ENCODE measurements around the gene CADM1. TPM values are rescaled to one million over a fixed set of nuclear protein-coding genes. Genes with fewer than 3 reads are reported as not detected.

Gene CADM1
- total RNA-seq, 2 donors from 2014 or later: 0.61 to 1.3 TPM

GRCh38 chr11:115525531-115526006 is 21.4 kb upstream of the CADM1 start:
- Mint-ChIP-seq H3K27me3 (peaks cover 5% of the 10 kb centered on the region), H3K4me1 (no peaks in the 10 kb centered on the region), H3K27ac (no peak overlapping the region), H3K4me3 (no peak overlapping the region), H3K36me3 (ENCODE audit: low read depth) (no peaks in the 10 kb centered on the region), H3K9me3 (no peaks in the 10 kb centered on the region)
- ATAC-seq (replicated peaks): no peak

- H3K9me3 Mint-ChIP-seq: no peaks in the 10 kb centered on the region
- H3K36me3 Mint-ChIP-seq (ENCODE audit: low read depth): no peaks in the 10 kb centered on the region
- no peak overlapping the region for H3K27ac Mint-ChIP-seq
- H3K4me3 Mint-ChIP-seq: no peak overlapping the region
- ATAC-seq (replicated peaks): no peak
- peaks cover 5% of the 10 kb centered on the region for H3K27me3 Mint-ChIP-seq
- H3K4me1 Mint-ChIP-seq: no peaks in the 10 kb centered on the region
Observed at GRCh38 chr11:115524572-115524971, 20.4 kb upstream of the CADM1 start.

GRCh38 chr11:115523727-115524399 is 19.6 kb upstream of the CADM1 start:
- no peaks in the 10 kb centered on the region for H3K27me3 Mint-ChIP-seq
- no peaks in the 10 kb centered on the region for H3K36me3 Mint-ChIP-seq (ENCODE audit: low read depth)
- ATAC-seq (replicated peaks): no peak
- H3K4me3 Mint-ChIP-seq: no peak overlapping the region
- no peaks in the 10 kb centered on the region for H3K4me1 Mint-ChIP-seq
- H3K9me3 Mint-ChIP-seq: no peaks in the 10 kb centered on the region
- H3K27ac Mint-ChIP-seq: no peak overlapping the region

- no peak overlapping the region for H3K27ac Mint-ChIP-seq
- no peaks in the 10 kb centered on the region for H3K4me1 Mint-ChIP-seq
- H3K4me3 Mint-ChIP-seq: no peak overlapping the region
- no peak for ATAC-seq (replicated peaks)
- H3K27me3 Mint-ChIP-seq: no peaks in the 10 kb centered on the region
- H3K36me3 Mint-ChIP-seq (ENCODE audit: low read depth): no peaks in the 10 kb centered on the region
- no peaks in the 10 kb centered on the region for H3K9me3 Mint-ChIP-seq
Observed at GRCh38 chr11:115522302-115522701, 18.1 kb upstream of the CADM1 start.

- no peak overlapping the region for H3K4me3 Mint-ChIP-seq
- no peaks in the 10 kb centered on the region for H3K27me3 Mint-ChIP-seq
- no peaks in the 10 kb centered on the region for H3K9me3 Mint-ChIP-seq
- H3K27ac Mint-ChIP-seq: no peak overlapping the region
- no peaks in the 10 kb centered on the region for H3K36me3 Mint-ChIP-seq (ENCODE audit: low read depth)
- no peak for ATAC-seq (replicated peaks)
- H3K4me1 Mint-ChIP-seq: no peaks in the 10 kb centered on the region
Observed at GRCh38 chr11:115521825-115522224, 17.6 kb upstream of the CADM1 start.

GRCh38 chr11:115518983-115519628 is 14.9 kb upstream of the CADM1 start:
- H3K27me3 Mint-ChIP-seq: no peaks in the 10 kb centered on the region
- ATAC-seq (replicated peaks): no peak
- no peak overlapping the region for H3K4me3 Mint-ChIP-seq
- no peaks in the 10 kb centered on the region for H3K9me3 Mint-ChIP-seq
- no peak overlapping the region for H3K27ac Mint-ChIP-seq
- no peaks in the 10 kb centered on the region for H3K36me3 Mint-ChIP-seq (ENCODE audit: low read depth)
- H3K4me1 Mint-ChIP-seq: no peaks in the 10 kb centered on the region

GRCh38 chr11:115515647-115516395 is 11.6 kb upstream of the CADM1 start:
- Mint-ChIP-seq H3K27ac (no peak overlapping the region), H3K4me1 (no peaks in the 10 kb centered on the region), H3K9me3 (no peaks in the 10 kb centered on the region), H3K4me3 (no peak overlapping the region), H3K36me3 (ENCODE audit: low read depth) (no peaks in the 10 kb centered on the region), H3K27me3 (no peaks in the 10 kb centered on the region)
- no peak for ATAC-seq (replicated peaks)

GRCh38 chr11:115506954-115507675 is 2.9 kb upstream of the CADM1 start:
- ATAC-seq (replicated peaks): no peak
- no peak overlapping the region for H3K27ac Mint-ChIP-seq

GRCh38 chr11:115505175-115505574 is 960 bp upstream of the CADM1 start:
- no peaks in the 10 kb centered on the region for H3K9me3 Mint-ChIP-seq
- H3K4me3 Mint-ChIP-seq: peak overlapping the region; percentile 61
- no peak for ATAC-seq (replicated peaks)
- H3K36me3 Mint-ChIP-seq (ENCODE audit: low read depth): no peaks in the 10 kb centered on the region
- H3K27me3 Mint-ChIP-seq: peaks cover 24% of the 10 kb centered on the region
- no peak overlapping the region for H3K27ac Mint-ChIP-seq
- H3K4me1 Mint-ChIP-seq: no peaks in the 10 kb centered on the region

More at GRCh38 chr11:115506954-115507675, 2.9 kb upstream of the CADM1 start:
- Mint-ChIP-seq H3K4me1 (no peaks in the 10 kb centered on the region), H3K36me3 (ENCODE audit: low read depth) (no peaks in the 10 kb centered on the region), H3K4me3 (no peak overlapping the region), H3K27me3 (peaks cover 24% of the 10 kb centered on the region), H3K9me3 (no peaks in the 10 kb centered on the region)

- peaks cover 17% of the 10 kb centered on the region for H3K27me3 Mint-ChIP-seq
- peak; percentile 8 for ATAC-seq (replicated peaks)
- H3K27ac Mint-ChIP-seq: no peak overlapping the region
- no peaks in the 10 kb centered on the region for H3K4me1 Mint-ChIP-seq
- H3K4me3 Mint-ChIP-seq: peak overlapping the region; percentile 61
- H3K9me3 Mint-ChIP-seq: no peaks in the 10 kb centered on the region
- no peaks in the 10 kb centered on the region for H3K36me3 Mint-ChIP-seq (ENCODE audit: low read depth)
Observed at GRCh38 chr11:115503886-115504275, 334 bp downstream of the CADM1 start.

GRCh38 chr11:115503083-115503885 is 931 bp downstream of the CADM1 start:
- no peak overlapping the region for H3K27ac Mint-ChIP-seq
- ATAC-seq (replicated peaks): peak; percentile 26
- H3K9me3 Mint-ChIP-seq: no peaks in the 10 kb centered on the region
- H3K4me1 Mint-ChIP-seq: no peaks in the 10 kb centered on the region
- H3K27me3 Mint-ChIP-seq: peaks cover 17% of the 10 kb centered on the region
- peak overlapping the region; percentile 61 for H3K4me3 Mint-ChIP-seq
- no peaks in the 10 kb centered on the region for H3K36me3 Mint-ChIP-seq (ENCODE audit: low read depth)

- peaks cover 17% of the 10 kb centered on the region for H3K27me3 Mint-ChIP-seq
- H3K4me1 Mint-ChIP-seq: no peaks in the 10 kb centered on the region
- no peaks in the 10 kb centered on the region for H3K9me3 Mint-ChIP-seq
- H3K36me3 Mint-ChIP-seq (ENCODE audit: low read depth): no peaks in the 10 kb centered on the region
- H3K4me3 Mint-ChIP-seq: no peak overlapping the region
- no peak overlapping the region for H3K27ac Mint-ChIP-seq
- no peak for ATAC-seq (replicated peaks)
Observed at GRCh38 chr11:115502636-115503082, 1.6 kb downstream of the CADM1 start.

- H3K4me3 Mint-ChIP-seq: no peak overlapping the region
- no peaks in the 10 kb centered on the region for H3K9me3 Mint-ChIP-seq
- H3K27ac Mint-ChIP-seq: no peak overlapping the region
- ATAC-seq (replicated peaks): no peak
- peaks cover 13% of the 10 kb centered on the region for H3K27me3 Mint-ChIP-seq
- no peaks in the 10 kb centered on the region for H3K4me1 Mint-ChIP-seq
- H3K36me3 Mint-ChIP-seq (ENCODE audit: low read depth): no peaks in the 10 kb centered on the region
Observed at GRCh38 chr11:115501893-115502589, 2.2 kb downstream of the CADM1 start.
